HL-60/S4 (cell line): ENCODE measurements around the gene MPZL1.
"Not testable (repeated sequence)": the region's sequence is repeated elsewhere in the genome, so short reads cannot be mapped to it uniquely, and the experiment has no call there.

Source experiments
- in situ Hi-C: fragments of 300-500 bp; cut with MboI; formaldehyde crosslinking; loops from 2 replicates; pipeline ENCODE4 v1.14.3; 2022; ENCODE audit warnings: low sequenced_read_pairs

Gene MPZL1

DNA sequence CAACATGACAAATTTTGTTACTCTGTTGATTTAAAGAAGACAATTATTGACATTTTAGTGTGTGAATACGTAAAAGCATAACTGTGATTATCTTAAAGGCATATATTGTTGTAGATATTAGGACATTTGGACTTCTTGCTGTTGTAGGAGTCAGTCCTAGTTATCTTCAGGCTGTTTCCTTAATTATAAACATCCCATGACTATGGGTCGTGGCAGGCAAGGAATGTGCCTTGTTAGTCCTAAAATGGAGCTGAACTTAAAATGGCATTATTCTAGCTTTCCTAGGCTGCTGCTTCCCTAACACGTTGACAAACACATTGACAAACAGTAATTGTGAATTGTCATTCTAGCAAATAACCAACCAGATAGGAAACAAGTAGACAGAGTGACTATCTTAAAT lies 4.4 kb upstream of the MPZL1 start:
- in situ Hi-C loops, result no loop called here

DNA sequence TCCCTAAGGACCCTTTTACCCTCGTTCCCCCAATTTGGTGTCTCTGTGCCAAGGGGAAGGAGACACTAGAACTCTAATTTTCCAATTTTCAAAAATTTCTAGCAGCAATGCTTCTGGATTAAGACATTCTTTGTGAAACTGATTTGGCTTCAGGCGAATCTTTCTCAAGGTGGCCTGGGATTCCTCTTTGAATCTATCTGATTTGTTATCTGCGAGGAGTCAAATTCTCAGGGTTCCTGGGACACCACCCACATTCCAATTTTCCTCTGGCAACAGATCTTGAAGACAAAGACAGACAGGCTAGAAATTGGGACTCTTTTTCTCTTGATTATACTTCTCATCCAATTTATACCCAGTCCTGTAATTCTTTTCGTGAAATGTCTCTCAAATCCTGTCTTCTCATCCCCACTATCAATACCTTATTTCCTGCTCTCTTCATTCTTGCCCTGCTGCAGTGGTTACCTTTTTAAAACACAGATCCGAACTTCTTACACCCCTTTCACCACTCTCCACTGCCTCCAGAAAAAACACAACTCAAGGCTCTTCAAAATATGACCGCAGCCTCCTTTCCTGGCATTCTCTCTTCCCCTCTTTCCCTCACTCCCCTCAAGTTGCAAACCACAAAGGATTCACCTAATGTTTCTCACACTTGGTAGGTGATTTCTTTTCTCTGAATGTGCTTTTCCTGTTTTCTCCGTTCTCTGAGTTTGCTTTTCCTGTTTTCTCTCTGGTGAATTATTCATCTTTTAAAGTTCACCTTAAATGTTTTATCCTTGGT lies 2.7 kb upstream of the MPZL1 start:
- in situ Hi-C loops, result no loop called here

DNA sequence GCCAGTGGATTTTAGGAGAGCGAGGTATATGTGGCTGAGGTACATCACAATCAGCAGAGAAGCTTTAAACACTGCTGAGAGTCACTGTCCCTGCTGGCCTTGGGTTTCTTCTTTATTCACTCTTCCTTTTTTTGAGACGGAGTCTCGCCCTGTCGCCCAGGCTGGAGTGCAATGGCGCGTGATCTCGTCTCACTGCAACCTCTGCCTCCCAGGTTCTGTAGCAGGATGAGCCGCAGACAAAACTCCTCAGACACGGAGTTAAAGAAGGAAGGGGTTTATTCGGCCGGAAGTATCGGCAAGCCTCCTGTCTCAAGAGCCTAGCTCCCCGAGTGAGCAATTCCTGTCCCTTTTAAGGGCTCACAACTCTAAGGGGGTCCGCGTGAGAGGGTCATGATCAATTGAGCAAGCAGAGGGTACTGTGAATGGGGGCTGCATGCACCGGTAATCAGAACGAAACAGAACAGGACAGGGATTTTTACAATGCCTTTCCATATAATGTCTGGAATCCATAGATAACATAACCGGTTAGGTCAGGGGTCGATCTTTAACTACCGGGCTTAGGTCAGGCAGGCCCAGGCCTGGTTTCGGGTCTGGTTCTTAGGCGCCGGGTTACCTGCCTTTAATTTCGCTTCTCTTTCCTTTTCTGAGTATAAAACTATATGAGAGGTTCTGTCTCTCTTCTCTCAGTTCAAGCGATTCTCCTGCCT lies 1.9 kb upstream of the MPZL1 start:
- in situ Hi-C loops, result not testable (repeated sequence)

DNA sequence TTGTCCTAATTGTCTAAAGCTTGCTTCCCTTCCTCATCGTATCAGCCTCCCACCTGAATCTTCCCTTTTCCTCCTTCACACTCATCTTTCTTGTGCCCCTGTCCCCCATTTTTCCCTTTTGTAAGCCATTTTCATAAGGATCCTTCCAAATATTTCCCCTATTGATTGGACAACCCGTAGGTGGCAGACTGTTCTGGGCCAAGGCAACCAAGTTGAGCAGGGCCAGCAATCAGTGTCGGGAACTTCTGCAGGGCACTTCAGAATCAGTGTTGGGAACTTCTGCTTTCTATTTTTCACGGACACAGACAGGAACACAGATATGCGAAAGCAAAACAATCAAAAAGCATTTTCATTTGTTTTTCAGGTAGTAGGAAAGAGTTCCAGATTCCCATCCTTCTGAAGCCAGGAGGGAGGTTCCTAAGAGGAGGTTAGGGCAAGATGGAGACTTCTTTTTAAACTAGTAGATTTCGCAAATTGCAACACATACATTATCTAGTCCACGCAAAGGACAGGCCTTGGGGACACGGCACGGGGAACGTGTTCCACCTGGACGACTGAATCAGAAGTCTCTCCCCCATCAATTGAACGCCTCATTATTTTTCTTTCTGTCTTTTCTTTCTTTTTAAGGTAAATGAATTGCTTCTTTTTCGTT lies 691 bp upstream of the MPZL1 start:
- in situ Hi-C loops, result no loop called here

DNA sequence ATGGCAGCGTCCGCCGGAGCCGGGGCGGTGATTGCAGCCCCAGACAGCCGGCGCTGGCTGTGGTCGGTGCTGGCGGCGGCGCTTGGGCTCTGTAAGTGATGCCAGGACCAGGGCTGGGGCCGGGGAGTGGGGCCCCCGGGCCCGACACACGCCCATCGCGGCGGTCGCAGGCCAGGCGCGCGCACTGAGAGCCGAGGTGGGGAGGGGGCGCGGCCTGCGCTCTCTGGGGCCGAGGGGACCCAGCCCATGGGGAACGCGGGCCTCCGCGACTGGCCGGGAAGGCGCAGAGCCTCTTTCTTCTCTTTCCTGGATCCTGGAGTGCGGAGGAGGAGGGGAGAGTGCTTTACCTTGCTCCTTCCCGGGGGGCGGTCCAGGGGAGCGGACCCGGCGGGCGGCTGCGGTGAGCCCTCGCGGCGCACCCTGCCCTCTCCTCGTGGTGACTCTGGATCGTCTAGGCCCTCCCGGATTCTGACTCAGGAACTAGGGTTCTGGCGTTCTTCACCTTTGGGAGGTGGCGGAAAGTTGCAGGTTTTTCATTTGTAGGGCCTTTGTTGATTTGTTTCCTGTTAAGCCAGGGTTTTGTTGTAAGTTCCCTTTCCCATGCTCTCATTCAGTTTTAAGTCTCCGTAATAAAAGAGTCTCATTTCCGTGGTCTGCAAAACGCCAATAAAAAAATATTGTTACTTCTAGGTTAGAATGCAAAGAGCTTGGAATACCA lies 529 bp downstream of the MPZL1 start:
- in situ Hi-C loops, result no loop called here

DNA sequence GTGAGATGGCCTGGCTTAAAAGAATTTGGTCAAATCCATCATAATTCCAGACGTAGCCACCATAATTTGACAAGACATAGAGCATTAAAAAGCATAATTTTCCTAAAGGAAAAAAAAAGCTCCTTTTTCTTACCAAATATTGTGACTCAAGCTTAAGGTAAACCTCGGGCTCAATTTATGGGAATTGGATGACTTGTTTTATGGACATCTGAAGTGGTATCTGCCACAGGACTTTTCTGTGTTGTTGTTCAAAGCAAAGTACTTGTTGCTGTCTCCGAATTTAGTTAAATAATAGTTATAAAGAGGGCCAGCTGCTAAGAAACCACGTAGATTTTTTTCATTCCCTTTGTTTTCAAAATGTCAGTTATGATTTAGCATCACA lies 1.1 kb downstream of the MPZL1 start:
- in situ Hi-C loops, result no loop called here

DNA sequence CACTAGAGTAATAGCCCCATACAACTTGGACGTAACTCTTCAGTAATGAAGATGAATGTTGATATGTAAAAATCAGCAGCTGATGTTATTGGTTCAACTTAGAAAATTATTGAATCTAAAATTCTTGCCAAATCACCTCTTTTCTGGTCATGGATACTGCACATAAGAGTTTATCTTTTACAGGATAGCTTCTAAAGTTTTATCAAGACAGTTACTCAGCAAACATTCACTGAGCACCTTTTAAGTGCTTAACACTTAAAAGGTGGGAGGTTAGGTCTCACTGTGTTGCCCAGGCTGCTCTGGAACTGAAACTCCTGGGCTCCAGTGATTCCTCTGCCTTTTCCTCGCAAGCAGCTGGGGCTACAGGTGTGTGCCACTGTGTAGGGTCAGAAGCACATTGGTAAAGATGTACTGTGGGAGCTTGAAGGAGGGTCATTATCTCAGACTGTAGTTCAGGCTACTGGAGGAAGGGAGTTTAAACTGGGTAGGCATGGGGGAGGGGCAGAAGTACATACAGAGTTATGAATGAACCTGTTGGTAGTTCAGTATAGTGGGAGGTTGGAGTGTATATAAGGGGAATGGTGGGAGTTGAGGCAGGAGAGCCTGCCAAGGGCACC lies 2.0 kb downstream of the MPZL1 start:
- in situ Hi-C loops, result no loop called here

DNA sequence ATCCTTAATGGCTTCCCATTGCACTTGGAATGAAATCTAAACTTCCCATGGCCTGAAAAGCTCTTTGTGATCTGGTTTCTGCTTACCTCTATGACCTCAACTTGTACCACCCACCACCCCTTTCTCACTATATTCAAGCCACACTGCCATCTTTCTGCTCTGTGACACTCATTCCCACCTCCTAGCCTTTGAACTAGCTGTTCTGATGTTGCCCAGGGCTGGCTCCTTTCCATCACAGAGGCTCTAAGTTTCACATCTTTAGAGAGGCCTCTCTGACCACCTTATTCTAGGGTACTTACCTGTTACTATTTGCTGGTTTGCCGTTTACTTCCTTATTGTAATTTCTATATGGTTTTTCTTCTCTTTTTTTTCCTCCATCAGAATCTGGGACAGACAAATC lies 4.2 kb downstream of the MPZL1 start:
- in situ Hi-C loops, result no loop called here

DNA sequence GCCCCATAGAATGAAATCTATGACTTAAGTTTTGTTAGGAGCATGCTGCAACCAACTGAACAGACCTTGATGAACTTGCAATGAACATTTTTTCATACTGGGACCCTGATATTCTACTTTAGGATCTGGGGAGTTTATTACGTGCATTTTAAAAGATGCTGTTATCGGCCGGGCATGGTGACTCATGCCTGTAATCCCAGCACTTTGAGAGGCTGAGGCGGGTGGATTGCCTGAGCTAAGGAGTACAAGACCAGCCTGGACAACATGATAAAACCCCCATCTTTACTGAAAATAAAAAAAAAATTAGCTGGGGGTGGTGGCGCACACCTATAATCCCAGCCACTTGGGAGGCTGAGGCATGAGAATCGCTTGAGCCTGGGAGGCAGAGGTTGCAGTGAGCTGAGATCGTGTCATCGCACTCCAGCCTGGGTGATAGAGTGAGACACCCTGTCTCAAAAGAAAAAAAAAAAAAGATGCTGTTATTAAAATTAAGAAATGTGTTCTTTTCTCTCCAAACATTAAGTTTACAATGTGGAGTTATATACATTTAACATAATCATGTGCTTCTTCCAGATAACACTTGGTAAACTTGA lies 7.1 kb downstream of the MPZL1 start:
- in situ Hi-C loops, result no loop called here

DNA sequence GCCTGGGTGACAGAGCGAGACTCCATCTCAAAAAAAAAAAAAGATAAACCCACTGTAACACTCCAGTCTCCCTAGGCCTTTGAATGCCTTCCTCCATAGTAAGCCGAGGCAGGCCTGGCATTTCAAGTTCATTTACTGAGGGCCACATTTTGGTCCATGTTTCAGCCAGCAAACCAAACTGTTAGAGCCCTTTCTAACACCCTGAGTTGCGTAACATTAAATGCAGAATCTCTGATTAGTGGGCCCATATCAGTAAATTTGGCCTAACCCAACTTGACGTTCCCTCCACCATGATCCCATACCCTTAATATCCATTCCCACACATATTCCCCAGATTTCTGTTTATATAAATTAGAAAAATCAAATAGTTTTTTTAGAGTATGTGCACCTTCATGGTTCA lies 12.4 kb downstream of the MPZL1 start:
- in situ Hi-C loops, result no loop called here

DNA sequence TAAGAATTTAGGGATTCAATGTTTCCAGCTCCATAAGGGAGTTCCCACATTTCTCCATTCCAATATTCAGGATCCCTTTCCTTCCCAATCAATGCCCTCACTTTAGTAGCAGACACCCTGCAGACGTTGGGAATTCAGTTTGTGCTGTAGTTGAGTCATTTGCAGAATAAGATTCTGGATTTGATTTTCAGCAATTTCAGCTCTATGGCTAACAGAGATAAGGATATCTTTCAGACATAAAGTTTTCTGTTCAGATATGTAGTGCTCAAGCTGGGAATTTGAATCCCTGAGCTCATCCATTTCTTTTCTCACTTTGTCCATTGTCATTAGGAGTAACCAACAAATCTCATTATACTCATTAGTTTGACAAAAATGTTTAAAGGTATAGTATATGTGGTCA lies 13.1 kb downstream of the MPZL1 start:
- in situ Hi-C loops, result no loop called here

DNA sequence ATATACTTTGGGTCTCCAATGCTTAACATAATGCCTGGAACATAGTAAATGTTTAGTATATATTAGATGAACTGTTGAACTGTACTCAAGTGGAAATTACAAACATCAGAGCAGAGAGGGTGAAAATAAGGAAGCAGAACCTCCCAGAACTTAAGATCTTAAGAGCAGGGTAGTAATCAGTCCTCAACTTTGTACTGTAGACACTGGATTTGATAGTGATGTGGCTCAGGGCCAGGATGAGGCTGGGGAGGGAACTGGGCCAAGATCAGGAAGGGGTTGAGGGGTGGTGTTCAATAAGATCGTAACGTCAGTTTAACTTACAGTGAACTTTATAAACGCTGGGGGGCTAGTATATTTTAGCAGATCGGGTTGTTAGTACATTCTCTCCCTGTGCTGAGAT lies 15.4 kb downstream of the MPZL1 start:
- in situ Hi-C loops, result no loop called here

DNA sequence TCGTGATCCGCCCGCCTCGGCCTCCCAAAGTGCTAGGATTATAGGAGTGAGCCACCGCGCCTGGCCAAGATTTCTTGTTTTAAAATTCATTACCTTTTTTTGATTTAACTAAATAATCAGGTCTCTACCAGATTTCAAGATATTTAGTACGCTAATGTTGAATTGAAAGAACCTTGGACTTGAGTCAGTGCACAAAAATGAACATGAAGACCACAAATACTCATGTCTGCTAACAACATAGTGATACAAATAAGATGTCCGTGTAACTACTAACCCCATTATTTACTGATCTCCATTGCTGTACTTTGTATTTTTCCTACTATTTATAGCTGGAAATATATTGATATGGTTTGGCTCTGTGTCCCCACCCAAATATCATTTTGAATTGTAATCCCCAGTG lies 16.4 kb downstream of the MPZL1 start:
- in situ Hi-C loops, result no loop called here

DNA sequence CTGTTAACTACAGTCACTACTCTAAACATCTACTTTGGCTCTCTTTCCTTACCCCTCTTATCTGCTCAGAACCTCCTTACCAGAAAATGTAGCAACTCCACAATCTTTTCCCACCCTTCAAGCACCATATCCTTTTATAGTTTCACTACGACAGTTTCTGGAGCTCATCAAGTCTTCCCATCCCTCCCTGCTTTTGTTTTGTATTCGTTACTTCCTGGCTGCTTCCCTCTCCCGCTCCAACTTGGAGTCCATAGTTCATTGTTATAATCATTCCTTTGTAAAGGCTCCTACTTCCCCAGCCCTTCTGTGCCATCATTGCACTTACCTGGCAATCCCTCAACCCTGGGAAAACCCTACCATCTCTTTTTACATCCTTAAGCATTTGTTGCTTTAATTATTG lies 18.0 kb downstream of the MPZL1 start:
- in situ Hi-C loops, result no loop called here

DNA sequence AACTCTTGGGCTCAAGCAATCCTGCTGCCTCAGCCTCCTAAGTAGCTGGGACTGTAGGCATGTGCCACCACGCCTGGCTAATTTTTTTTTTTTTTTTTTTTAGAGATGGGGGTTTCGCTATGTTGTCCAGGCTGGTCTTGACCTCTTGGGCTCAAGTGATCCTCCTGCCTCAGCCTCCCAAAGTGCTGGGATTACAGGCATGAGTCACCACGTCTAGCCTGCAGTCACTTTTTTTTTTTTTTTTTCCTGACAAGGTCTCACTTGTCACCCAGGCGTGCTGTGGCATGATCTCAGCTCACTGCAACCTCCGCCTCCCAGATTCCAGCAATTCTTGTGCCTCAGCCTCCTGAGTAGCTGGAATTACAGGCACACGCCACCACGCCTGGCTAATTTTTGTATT lies 19.3 kb downstream of the MPZL1 start:
- in situ Hi-C loops, result not testable (repeated sequence)

DNA sequence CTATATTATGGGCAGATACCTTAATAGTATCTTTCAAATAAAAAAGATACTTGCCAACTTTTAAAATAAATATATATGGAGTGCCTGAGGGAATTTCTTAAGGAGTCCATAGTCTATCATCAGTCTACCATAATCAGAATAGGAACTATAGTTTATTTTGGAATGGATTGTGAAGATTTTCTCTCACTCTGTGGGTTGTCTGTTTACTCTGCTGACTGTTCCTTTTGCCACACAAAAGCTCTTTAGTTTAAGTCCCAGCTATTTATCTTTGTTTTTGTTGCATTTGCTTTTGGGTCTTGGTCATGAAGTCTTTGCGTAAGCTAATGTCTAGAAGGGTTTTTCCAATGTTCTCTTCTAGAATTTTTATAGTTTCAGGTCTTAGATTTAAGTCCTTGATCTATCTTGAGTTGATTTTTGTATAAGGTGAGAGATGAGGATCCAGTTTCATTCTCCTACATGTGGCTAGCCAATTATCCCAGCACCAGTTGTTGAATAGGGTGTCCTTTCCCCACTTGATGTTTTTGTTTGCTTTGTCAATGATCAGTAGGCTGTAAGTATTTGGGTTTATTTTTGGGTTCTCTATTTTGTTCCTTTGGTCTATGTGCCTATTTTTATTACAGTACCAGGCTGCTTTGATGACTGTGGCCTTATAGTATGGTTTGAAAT lies 20.7 kb downstream of the MPZL1 start:
- in situ Hi-C loops, result not testable (repeated sequence)

DNA sequence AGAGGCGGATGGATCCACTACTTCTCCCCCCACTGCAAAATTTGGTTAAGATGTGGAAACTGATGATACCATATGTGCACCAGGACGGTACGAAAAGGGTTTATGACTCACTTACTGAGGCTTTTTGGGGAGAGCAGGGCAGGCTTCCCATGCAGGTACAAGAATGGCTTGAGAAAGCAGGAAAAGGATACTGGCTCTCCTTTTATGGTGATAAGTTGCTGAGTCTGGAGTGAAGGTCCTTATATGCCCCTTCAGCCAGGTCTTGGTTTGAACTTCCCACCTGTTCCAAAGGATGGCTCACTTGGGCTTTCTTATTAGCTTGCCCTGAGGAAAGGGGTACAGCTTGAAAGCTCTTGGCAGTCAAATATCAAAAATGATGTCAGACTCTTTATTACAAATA lies 23.1 kb downstream of the MPZL1 start:
- in situ Hi-C loops, result no loop called here

DNA sequence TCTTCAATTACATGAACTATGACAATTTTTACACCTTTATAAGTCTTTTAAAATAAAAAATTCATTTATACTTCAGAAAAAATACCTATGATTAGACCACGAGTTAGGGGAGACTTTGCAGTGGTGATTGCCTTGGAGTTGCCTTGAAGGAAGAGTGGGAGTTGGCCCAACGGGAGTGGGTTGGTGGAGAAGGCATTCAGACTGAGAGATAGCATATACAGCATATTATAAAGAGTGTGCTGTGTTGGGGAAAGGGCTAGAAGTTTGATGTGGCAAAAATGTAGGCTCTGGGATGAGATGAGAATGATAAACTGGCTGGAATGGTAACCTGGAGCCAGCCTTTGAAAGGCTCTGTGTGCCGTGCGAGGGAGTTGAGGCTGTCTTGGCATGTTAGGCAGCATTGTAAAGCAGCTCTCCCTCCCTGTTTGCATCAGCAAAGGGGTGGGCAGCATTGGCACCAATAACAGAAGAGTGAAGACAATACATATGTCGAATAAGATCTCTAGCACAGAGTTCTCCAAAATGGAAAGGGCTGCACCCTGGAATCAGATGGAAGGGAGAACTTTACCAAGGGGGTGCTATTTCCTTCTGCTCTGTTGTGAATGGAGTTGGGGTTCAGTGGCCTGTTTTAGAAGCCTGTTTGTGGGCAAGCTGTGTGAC lies 24.4 kb downstream of the MPZL1 start:
- in situ Hi-C loops, result no loop called here

DNA sequence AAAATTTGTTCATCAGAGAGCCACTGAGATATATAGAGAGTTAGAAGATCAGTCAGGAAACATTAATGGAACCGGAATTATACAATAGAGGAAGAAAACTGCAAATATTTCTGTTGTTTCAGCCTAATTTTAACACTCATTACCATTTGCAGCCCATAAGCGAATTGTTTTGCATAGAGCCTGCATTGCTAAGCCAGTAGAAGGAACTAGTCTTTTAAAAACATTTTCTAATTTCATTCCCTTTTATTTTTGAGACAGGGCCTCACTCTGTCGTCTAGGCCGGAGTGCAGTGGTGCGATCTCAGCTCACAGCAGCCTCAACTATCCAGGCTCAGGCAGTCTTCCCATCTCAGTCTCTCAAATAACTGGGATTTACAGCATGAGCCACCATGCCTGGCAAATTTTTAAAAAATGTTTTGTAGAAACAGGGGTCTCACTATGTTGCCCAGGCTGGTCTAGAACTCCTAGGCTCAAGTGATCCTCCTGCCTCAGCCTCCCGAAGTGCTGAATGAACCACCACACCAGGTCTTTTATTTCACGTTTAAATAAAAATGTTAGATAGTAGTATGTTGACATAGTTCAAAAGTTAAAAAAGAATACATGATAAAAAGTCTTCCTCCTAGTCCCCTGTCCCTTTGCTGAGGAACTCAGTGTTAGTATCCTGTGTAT lies 25.3 kb downstream of the MPZL1 start:
- in situ Hi-C loops, result no loop called here
